ENCODE results near the gene ATF7IP2.
"Not testable (repeated sequence)": the region's sequence is repeated elsewhere in the genome, so short reads cannot be mapped to it uniquely, and the experiment has no call there.

The ATF7IP2 gene

DNA sequence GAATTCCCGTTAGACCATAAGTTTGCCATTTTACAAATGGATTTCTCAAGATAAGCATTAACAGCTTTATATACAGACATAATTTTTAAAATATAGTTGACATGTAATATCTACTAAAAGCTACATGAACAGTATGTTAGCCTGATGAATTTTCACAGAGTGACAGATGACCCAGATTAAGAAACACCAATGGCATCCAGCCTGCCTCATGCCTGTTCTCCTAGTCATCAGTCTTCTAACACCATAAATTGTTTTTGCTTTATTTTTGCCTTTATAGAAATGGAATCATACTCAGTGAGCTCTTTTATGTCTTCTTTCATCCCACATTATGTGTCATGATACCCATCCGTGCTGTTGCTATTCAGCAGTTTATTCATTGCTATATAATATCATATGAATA is 80.0 kb downstream of the ATF7IP2 start:
- DNase-seq, result no peak

DNA sequence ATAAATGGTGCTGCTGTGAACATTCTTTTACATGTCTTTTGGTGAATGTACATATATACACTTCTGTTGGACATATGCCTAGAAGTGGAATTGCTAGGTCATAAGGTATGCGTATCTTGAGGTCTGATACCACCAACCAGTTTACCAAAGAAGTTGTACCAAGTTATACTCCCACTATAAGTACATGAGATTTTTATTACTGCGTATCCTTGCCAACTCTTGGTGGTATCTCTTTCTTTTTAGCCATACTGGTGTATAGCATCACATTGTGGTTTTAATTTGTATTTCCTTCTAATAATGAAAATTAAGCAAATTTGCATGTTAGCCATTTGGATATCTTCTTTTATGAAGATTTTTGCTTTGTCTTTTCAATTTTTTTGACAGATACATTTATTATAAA is 80.5 kb downstream of the ATF7IP2 start:
- DNase-seq, result no peak

DNA sequence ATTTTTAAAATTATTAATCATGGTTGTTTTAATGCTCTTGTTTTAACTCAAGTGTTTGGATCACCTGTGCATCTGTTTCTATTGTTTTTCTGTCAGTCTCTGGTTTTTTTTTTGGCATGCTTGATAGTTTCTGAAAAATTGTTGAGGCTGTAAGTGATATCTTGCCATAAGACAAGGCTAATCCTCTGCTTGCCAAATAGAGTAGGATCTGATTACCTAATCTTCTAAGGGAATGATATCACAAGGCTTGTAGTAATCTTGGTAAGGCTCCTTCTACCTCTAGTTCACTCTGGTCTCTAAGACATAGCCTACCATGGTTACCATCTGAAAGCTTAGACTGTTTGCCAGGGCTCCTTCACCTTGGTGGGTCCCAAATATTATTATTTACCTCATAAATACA is 81.0 kb downstream of the ATF7IP2 start:
- DNase-seq, result no peak

DNA sequence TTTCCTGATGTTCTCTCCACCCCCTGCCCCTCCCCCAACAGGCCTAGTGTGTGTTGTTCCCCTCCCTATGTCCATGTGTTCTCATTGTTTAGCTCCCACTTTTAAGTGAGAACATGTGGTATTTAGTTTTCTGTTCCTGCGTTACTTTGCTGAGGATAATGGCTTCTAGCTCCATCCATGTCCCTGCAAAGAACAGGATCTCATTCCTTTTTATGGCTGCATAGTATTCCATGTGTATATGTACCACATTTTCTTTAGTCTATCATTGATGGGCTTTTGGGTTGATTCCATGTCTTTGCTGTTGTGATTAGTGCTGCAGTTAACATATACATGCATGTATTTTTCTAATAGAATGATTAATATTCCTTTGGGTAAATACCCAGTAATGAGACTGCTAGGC is 90.8 kb downstream of the ATF7IP2 start:
- not testable (repeated sequence) for DNase-seq

DNA sequence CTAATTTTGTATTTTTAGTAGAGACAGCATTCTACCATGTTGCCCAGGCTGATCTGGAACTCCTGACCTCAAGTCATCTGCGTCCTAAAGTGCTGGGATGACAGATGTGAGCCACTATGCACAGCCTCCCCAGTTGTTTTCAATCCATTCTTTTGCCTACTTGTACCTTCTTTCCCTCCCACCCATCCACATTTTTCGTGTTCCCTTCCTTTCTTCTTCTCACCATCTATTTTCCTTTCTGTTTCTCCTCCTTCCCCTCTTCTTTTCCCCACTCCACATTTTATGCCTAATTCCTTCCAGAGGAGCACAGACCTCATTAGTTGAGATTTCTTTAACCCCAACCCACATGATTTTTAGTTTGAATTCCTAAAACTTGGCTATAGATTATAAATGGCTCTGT is 94.3 kb downstream of the ATF7IP2 start:
- DNase-seq, result no peak

DNA sequence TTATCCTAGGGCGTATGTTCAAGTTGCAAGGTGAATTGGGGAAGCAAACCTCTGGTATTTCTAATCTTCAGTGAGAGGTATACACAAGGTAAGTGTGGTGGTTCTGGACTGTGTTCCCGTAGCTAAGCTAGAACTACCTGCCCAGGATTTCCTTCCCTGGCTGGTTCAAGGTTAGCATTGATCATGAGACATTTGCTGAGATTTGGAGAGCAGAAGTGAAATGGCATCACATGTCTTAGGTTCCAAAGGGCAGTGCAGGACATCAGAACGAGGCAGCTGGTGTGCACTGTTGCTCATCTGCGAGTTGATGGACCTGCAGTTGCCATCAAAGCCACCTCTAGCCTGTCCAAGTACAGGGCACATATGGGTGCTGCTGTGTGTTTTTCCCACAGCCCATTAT is 99.3 kb downstream of the ATF7IP2 start:
- no peak for DNase-seq

DNA sequence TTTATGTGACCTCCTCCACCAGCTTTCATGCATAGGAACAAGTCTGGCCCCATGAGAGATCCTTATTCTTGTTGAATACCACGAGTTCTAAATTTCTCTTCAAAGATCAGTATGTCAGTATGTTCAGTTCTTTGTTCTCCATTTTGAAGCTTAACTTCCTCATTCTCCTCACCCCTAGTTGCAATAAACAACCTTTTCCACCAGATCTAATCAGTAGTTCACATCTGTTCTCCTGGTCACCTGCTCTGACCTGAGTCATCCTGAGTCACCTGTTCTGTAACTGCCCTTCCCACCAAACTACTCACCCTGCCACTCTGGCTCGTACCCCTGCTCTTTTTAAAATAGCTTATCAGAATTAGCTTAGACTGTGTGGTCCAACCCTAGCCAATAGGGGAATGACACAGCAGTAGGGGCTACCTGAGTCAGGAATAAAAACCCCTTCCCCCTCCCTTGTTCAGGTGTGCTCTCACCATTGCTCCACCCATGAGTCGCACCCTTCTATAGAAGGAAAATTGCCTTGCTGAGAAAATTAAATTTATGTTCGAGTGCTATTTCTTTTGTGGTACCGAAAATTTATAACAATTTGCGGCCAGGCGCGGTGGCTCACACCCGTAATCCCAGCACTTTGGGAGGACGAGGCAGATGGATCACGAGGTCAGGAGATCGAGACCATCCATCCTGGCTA is 100.0 kb downstream of the ATF7IP2 start:
- no peak for DNase-seq

DNA sequence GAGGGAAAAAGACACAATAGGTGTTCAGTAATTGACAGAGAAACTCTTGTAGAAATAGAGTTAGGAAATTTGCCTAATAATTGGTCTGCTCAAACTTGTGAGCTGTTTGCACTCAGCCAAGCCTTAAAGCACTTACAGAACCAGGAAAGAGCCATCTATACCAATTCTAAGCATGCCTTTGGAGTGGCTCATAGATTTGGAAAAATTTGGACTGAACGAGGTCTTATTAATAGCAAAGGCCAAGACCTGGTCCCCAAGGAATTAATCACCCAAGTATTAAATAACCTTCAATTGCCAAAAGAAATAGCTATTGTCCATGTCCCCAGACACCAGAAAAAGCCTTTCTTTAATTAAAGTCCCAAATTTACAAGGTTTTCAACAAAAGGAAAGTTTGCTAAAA is 104.3 kb downstream of the ATF7IP2 start:
- no peak for DNase-seq

DNA sequence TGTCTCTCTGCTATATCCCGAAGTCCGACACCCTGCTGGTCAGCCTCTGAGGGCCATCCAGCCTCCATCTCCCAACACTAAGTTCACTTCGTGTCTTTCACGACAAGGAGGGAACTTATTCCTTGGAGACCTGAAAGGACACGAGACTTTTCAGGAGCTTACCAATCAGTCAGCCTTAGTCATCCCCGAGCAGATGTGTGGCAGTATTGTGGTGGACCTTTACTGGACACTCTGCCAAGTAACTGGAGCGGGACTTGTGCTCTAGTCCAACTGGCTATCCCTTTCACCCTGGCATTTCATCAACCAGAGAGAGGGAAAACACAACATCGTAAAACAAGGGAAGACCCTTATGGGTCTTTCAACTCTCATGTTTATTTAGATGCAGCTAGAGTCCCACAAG is 107.4 kb downstream of the ATF7IP2 start:
- DNase-seq, result no peak

DNA sequence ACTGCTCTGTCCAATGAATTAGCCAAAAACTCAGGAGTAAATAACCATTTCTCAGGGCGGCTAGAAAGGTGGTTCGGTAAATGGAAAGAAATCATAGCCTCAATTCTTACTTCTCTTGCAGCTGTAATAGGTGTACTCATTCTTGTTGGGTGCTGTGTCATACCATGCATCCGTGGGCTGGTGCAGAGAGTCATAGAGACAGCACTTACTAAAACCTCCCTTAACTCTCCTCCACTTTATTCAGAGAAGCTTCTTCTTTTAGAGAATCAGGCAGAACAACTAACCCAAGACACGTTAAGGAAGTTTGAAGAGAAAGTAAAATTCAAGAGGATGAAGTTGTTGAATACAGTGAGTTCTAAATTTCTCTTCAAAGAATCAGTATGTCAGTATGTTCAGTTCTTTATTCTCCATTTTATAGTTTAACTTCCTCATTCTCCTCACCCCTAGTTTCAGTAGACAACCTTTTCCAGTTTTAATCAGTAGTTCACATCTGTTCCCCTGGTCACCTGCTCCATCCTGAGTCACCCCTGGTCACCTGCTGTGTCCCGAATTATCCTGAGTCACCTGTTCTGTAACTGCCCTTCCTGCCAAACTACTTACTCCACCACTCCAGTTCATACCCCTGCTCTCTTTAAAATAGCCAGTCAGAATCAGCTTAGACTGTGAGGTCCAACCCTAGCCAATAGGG is 108.6 kb downstream of the ATF7IP2 start:
- DNase-seq, result no peak

DNA sequence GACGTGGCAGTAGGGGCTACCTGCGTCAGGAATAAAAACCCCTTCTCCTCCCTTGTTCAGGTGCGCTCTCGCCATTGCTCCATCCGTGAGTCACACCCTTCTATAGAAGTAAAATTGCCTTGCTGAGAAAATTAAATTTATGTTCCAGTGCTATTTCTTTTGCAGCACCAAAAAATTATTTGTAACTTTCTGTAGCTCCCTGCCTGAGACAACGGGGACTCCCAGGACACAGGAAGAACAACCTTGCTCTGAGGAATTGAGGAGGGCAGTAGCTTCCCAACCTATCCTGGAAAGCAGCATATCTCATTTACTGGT is 109.1 kb downstream of the ATF7IP2 start:
- no peak for DNase-seq

DNA sequence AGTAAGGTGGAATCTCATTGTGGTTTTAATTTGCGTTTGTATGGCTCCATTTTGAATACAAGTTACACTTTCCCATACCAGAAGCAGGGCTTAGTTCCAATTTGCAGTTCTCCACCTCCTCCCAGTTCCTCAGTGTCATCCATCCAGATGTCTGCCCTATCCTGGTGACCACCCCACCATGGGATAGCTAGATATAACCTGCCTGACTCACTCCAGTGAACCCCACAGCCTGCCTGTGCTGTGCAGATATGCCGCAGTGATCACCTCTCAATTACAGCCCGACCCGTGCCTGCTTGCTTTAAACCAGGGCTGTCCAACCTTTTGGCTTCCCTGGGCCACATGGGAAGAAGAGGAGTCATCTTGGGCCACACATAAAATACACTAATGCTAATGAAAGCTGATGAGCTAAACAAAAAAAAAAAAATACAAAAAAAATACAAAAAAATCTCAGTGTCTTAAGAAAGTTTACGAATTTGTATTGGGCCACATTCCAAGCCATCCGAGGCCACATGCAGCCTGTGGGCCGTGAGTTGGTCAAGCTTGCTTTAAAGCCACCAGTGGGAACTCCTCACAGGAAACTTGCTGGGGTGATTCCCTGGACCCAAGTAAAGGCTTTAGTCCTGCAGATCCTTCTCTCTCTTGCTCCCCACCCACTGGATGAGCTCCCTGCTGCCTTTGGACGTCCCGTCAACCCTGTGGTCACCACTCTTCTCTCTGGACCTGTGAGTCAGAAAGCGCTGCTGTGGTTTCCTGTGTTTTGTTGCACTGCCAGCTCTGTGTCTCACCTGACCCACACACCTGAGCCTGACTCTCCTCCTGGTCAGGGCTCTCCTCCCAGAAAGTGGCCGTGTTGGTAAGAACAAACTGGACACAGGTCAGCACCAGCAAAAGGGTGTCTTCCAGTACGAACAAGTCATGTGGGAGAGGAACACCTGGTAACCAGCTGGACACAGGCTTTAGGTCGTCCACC is 111.6 kb downstream of the ATF7IP2 start:
- DNase-seq, result no peak

DNA sequence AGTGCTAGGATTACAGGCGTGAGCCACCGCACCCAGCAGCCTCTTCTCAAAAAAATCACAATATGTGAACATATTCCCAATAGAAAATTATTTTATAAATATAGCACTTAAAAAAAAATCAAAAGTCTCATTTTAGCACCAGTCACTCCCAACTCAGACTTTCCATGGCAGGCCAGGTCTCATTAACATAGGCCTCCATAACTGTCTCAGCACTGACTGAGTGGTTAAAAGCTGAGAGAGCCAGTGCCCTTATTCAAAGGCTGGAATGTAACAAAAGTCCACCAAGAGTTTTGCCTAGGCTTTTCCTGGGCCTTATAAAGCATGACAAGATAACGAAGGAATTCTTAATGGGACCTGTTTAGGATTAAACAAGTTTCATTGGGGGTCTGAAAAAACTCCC is 114.7 kb downstream of the ATF7IP2 start:
- DNase-seq, result no peak

DNA sequence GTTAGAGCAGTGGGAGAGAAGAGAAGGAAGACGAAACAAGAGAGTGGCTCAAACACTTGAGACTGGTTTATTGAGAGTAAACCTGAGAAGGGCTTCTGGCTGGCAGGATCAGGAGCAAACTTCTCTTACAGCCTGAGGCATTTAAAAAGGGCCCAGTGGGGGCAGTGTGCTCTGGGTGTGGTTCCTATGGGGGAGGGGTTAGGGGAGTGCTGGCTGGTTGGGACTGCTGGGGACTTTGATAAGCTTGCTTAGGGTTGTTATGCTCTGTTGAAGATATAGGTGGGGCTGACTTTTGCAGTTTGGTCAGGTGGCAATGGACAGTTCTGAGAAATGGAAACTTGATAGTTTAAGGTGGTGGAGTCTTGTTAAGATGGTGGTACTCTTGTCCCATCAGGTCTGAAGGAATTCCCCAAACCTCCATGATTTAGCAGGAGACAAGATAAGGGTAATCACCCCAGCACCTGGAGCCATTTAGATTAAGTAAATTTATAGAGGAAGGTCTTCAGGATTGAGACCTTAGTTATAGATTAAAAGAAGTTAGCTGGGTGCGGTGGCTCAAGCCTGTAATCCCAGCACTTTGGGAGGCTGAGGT is 115.3 kb downstream of the ATF7IP2 start:
- DNase-seq, result no peak

DNA sequence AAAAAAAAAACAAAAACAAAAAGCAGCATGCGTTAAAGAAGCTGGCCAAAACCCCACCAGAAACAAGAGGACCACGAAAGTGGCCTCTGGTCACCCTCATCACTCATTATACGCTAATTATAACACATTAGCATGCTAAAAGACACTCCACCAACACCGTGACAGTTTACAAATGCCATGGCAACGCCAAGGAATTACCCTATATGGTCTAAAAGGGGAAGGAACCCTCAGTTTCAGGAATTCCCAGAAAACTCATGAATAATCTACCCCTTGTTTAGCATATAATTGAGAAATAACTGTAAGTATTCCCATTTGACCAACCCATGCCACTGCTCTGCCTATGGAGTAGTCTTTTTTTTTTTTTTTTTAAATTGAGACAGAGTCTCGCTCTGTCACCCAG is 116.9 kb downstream of the ATF7IP2 start:
- DNase-seq, result no peak

DNA sequence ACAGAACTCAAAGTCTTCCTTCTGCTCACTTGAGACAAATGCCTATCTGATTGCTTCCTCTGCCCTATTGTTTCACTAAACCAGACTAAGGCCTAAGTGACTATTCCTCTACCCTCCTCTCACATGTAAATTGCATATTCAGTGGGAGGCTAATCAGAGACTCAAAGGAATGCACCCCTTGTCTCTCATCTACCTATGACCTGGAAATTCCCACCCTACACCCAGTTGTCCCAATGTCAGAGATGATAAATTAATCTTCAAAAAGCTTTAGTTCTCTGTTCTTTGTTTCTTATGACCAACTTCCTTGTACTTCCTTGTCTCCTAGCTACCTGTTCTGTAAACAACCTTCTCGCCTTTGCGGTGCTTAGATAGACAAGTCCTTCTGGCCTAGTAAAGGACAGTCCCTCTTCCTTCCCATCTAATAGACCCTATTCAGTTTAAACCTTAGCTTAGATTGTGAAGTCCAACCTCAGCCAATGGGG is 118.6 kb downstream of the ATF7IP2 start:
- DNase-seq, result no peak

DNA sequence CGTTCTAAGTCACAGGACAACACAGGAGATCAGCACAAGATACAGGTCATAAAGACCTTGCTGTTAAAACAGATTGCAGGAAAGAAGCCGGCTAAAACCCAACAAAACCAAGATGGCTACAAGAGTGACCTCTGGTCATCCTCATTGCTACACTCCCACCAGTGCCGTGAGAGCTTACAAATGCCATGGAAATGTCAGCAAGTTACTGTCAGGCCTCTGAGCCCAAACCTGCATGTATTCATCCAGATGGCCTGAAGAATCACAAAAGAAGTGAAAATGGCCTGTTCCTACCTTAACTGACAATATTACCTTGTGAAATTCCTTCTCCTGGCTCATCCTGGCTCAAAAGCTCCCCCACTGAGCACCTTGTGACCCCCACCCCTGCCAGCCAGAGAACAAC is 119.4 kb downstream of the ATF7IP2 start:
- not testable (repeated sequence) for DNase-seq

DNA sequence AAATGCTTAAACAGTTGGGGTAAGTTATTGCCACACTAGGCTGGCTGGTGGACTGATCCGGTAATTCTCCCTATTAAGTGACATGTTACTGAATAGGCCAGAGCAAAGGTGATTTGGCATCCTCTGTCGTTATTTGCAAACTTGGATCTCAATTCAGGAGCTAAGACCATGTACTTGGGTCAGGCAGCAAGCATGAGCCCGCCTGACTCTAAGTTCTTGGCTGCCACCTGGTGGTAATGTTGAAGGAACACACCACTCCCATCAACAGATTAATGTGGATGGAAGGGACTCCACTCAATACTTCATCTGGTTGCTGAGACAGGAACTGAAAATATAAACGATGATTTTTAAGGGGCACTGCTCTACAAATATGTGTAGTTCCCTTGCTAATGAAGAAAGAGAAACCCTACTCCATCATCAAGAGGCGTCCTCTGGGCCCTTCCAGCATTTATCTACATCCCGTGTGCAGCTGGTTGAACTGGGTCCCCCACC is 123.7 kb downstream of the ATF7IP2 start:
- peak; percentile 4 for DNase-seq

DNA sequence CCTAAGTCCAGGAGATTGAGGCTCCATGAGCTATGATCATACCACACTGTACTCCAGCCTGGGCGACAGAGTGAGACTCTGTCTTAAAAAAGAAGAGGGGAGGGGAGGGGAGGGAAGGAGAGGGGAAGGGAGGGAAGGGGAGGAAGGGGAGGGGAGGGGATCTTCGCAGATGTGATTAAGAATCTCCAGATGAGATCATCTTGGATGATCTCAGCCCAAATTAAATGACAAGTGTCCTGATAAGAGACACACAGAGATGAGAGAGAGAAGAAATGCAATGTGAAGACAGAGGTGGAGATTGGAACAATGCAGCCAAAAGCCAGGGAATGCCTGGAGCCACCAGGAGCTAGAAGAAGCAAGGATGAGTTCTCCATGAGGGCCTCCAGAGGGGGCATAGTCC is 124.4 kb downstream of the ATF7IP2 start:
- DNase-seq, result no peak

DNA sequence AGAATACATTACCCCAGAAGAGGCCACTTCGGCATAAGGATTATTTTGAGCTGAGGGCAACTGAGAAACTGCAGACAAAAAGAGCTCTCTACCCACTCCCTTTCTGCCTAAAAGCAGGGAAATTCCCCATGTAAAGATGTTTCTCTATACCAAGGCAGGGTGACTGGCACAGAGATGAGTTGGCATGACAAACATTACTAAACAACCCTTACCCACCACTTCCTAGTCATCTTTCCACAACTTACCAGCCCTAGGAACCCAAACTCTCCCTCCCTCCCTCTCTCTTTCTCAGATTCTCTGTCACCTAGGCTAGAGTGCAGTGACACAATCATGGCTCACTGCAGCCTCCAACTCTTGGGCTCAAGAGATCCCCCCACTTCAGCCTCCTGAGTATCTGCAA is 126.0 kb downstream of the ATF7IP2 start:
- no peak for DNase-seq

DNA sequence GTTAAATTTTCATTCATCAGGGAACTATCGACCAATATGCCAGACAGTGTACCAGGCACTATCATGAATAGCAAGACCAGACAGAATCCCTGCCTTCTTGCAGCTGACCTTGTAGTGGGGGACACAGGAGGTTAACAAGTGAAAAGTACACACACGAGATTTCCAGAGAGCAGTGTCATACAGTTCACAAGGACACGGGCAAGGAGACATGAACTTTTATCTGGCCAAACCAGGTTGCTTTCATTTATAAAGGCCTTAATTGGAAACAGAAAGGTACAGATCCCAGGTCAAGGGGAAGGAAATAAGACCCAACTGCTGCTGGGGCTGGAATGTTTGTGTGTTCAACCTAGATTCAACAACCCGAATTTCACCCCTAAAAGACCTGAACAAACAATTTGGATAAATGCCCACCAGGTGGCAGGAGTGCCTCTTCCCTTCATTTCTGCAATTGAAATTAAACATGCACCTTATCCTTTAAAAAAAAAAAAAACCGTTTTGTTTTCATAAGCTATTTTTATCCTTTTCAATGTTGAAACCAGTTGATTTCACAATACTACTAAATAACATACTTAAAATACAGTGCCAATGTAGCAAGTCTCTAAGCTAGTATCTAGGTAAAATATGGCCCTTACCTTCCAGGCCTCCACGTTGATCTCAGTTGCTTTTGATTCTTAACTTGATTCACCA is 128.7 kb downstream of the ATF7IP2 start:
- DNase-seq, result peak; percentile 7

DNA sequence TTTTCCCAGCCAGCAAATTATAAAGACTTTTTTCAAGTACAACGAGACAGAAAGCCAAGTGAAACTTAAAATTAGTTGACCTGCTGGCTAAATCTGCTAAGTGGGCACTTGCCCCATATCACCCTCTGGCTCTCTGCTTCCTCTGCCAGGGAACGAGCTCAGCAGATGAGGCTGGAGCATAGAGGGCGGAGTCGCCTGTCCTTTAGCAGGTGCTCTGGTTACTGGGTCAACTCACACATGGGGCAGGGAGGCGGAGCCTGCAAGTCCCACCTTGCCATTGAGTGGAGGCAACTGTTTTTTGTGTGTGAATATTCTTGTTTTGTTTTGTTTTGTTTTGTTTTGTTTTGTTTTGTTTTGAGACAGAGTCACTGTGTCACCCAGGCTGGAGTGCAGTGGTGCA is 132.0 kb downstream of the ATF7IP2 start:
- DNase-seq, result no peak
